Measurements from ENCODE around the gene FAM120A.

FAM120A gene

GRCh38 chr9:93610206-93610605 lies 158.7 kb downstream of the FAM120A start:
- no peak overlapping the region for H3K4me3 ChIP-seq (ENCODE audit: low read length)
- H3K27ac ChIP-seq (ENCODE audit: low read length): no peak overlapping the region
- no CpG with 5 or more reads among the region's 1 CpG for WGBS (ENCODE audit: insufficient coverage, insufficient read length)
- no peaks in the 10 kb centered on the region for H3K27me3 ChIP-seq (ENCODE audit: control insufficient read depth, insufficient read depth, low read length)
- no peak for DNase-seq (ENCODE audit: low read depth, low spot score)
- no peaks in the 10 kb centered on the region for H3K4me1 ChIP-seq (ENCODE audit: control insufficient read depth, insufficient read depth, low read length)
- no peaks in the 10 kb centered on the region for H3K9me3 ChIP-seq (ENCODE audit: control insufficient read depth, insufficient read depth, low read length)
- H3K36me3 ChIP-seq (ENCODE audit: control insufficient read depth, insufficient read depth, low read length): no peaks in the 10 kb centered on the region

- Histone ChIP-seq H3K4me3 (ENCODE audit: low read length) (no peak overlapping the region), H3K27ac (ENCODE audit: low read length) (no peak overlapping the region), H3K9me3 (ENCODE audit: control insufficient read depth, insufficient read depth, low read length) (no peaks in the 10 kb centered on the region), H3K36me3 (ENCODE audit: control insufficient read depth, insufficient read depth, low read length) (no peaks in the 10 kb centered on the region), H3K4me1 (ENCODE audit: control insufficient read depth, insufficient read depth, low read length) (peaks cover 4% of the 10 kb centered on the region; the same call in 1 of the 2 replicates), H3K27me3 (ENCODE audit: control insufficient read depth, insufficient read depth, low read length) (no peaks in the 10 kb centered on the region)
- WGBS (ENCODE audit: insufficient coverage, insufficient read length): no CpG with 5 or more reads among the region's 2 CpGs
- no peak for DNase-seq (ENCODE audit: low read depth, low spot score)
Measured at GRCh38 chr9:93612052-93612795, 160.7 kb downstream of the FAM120A start.

GRCh38 chr9:93612796-93613154 lies 161.3 kb downstream of the FAM120A start:
- DNase-seq (ENCODE audit: low read depth, low spot score): no peak
- no peak overlapping the region for H3K4me3 ChIP-seq (ENCODE audit: low read length)
- peaks cover 4% of the 10 kb centered on the region; the same call in 1 of the 2 replicates for H3K4me1 ChIP-seq (ENCODE audit: control insufficient read depth, insufficient read depth, low read length)
- H3K9me3 ChIP-seq (ENCODE audit: control insufficient read depth, insufficient read depth, low read length): no peaks in the 10 kb centered on the region
- no peaks in the 10 kb centered on the region for H3K27me3 ChIP-seq (ENCODE audit: control insufficient read depth, insufficient read depth, low read length)
- no CpG with 5 or more reads among the region's 5 CpGs for WGBS (ENCODE audit: insufficient coverage, insufficient read length)
- no peaks in the 10 kb centered on the region for H3K36me3 ChIP-seq (ENCODE audit: control insufficient read depth, insufficient read depth, low read length)
- no peak overlapping the region for H3K27ac ChIP-seq (ENCODE audit: low read length)

- Histone ChIP-seq H3K36me3 (ENCODE audit: control insufficient read depth, insufficient read depth, low read length) (no peaks in the 10 kb centered on the region), H3K27me3 (ENCODE audit: control insufficient read depth, insufficient read depth, low read length) (no peaks in the 10 kb centered on the region), H3K9me3 (ENCODE audit: control insufficient read depth, insufficient read depth, low read length) (no peaks in the 10 kb centered on the region), H3K4me3 (ENCODE audit: low read length) (no peak overlapping the region), H3K27ac (ENCODE audit: low read length) (no peak overlapping the region), H3K4me1 (ENCODE audit: control insufficient read depth, insufficient read depth, low read length) (peaks cover 4% of the 10 kb centered on the region; the same call in 1 of the 2 replicates)
- no CpG with 5 or more reads among the region's 5 CpGs for WGBS (ENCODE audit: insufficient coverage, insufficient read length)
- no peak for DNase-seq (ENCODE audit: low read depth, low spot score)
Measured at GRCh38 chr9:93613174-93613573, 161.7 kb downstream of the FAM120A start.

- Histone ChIP-seq H3K4me1 (ENCODE audit: control insufficient read depth, insufficient read depth, low read length) (peaks cover 4% of the 10 kb centered on the region; the same call in 1 of the 2 replicates), H3K4me3 (ENCODE audit: low read length) (no peak overlapping the region), H3K27me3 (ENCODE audit: control insufficient read depth, insufficient read depth, low read length) (no peaks in the 10 kb centered on the region), H3K9me3 (ENCODE audit: control insufficient read depth, insufficient read depth, low read length) (no peaks in the 10 kb centered on the region), H3K36me3 (ENCODE audit: control insufficient read depth, insufficient read depth, low read length) (no peaks in the 10 kb centered on the region), H3K27ac (ENCODE audit: low read length) (no peak overlapping the region)
- no peak for DNase-seq (ENCODE audit: low read depth, low spot score)
- WGBS (ENCODE audit: insufficient coverage, insufficient read length): no CpG with 5 or more reads among the region's 3 CpGs
Measured at GRCh38 chr9:93613791-93614190, 162.3 kb downstream of the FAM120A start.

GRCh38 chr9:93614830-93615468 lies 163.5 kb downstream of the FAM120A start:
- 89% methylated on average over 2 of the region's 5 CpGs for WGBS (ENCODE audit: insufficient coverage, insufficient read length)
- DNase-seq (ENCODE audit: low read depth, low spot score): no peak
- no peak overlapping the region for H3K4me3 ChIP-seq (ENCODE audit: low read length)
- no peak overlapping the region for H3K27ac ChIP-seq (ENCODE audit: low read length)
- H3K27me3 ChIP-seq (ENCODE audit: control insufficient read depth, insufficient read depth, low read length): no peaks in the 10 kb centered on the region
- no peaks in the 10 kb centered on the region for H3K36me3 ChIP-seq (ENCODE audit: control insufficient read depth, insufficient read depth, low read length)
- no peaks in the 10 kb centered on the region for H3K9me3 ChIP-seq (ENCODE audit: control insufficient read depth, insufficient read depth, low read length)
- peaks cover 4% of the 10 kb centered on the region for H3K4me1 ChIP-seq (ENCODE audit: control insufficient read depth, insufficient read depth, low read length)

All from iPS DF 6.9 (cell line).